HepG2 (cell line): ENCODE results near the gene CKAP5. TPM values are rescaled to one million over a fixed set of nuclear protein-coding genes. Genes with fewer than 3 reads are reported as not detected.

ENCODE experiments used
- AGO2 ChIP-seq: fragments of 200-400 bp; formaldehyde crosslinking; optimal IDR thresholded peaks from 2 replicates; pipeline ENCODE3; 2017; ENCODE audit warnings: mild to moderate bottlenecking, low read depth, low read length, moderate library complexity
- BRD4 ChIP-seq: sonication (generic); formaldehyde crosslinking; IDR thresholded peaks from 2 replicates; pipeline ENCODE4 v1.4.0; 2020; ENCODE audit warnings: missing genetic modification reagents
- CHD4 ChIP-seq: fragments of 200-600 bp; sonication (generic); IDR thresholded peaks from 2 replicates; pipeline ENCODE4 v1.7.0; 2017; ENCODE audit warnings: mild to moderate bottlenecking, low read length, borderline replicate concordance
- HDAC6 ChIP-seq: fragments of 200-600 bp; sonication (generic); IDR thresholded peaks from 2 replicates; pipeline ENCODE4 v1.7.0; 2017; ENCODE audit warnings: mild to moderate bottlenecking, antibody characterized with exemption, low read length, low read depth
- HNRNPUL1 ChIP-seq: fragments of 200-400 bp; formaldehyde crosslinking; IDR thresholded peaks from 2 replicates; pipeline ENCODE4 v1.6.1; 2017; ENCODE audit warnings: low read depth, mild to moderate bottlenecking, low read length, moderate library complexity
- JUND ChIP-seq: sonication (generic); formaldehyde crosslinking; IDR thresholded peaks from 2 replicates; pipeline ENCODE4 v1.8.0; 2022; ENCODE audit warnings: mild to moderate bottlenecking, missing genetic modification reagents
- KAT2B ChIP-seq: fragments of 150-350 bp; IDR thresholded peaks from 2 replicates; pipeline ENCODE4 v1.6.1; 2014; ENCODE audit warnings: low read depth, low read length, borderline replicate concordance
- NCOA1 ChIP-seq: sonication (generic); formaldehyde crosslinking; IDR thresholded peaks from 2 replicates; pipeline ENCODE4 v1.9.0; 2021; ENCODE audit warnings: missing genetic modification reagents
- NRL ChIP-seq: sonication (generic); formaldehyde crosslinking; IDR thresholded peaks from 2 replicates; pipeline ENCODE4 v1.5.0; 2020; ENCODE audit warnings: missing genetic modification reagents, mild to moderate bottlenecking, moderate library complexity, borderline replicate concordance
- PAF1 ChIP-seq: IDR thresholded peaks from 2 replicates; pipeline ENCODE4 v1.6.1; 2016; ENCODE audit warnings: missing genetic modification reagents, missing compliant biosample characterization
- POLR2G ChIP-seq: fragments of 200-400 bp; formaldehyde crosslinking; IDR thresholded peaks from 2 replicates; pipeline ENCODE4 v1.6.1; 2018; ENCODE audit warnings: mild to moderate bottlenecking, low read depth, low read length, moderate library complexity
- RBFOX2 ChIP-seq: fragments of 200-400 bp; formaldehyde crosslinking; IDR thresholded peaks from 2 replicates; pipeline ENCODE4 v1.6.1; 2017; ENCODE audit warnings: low read depth, mild to moderate bottlenecking, low read length
- SRY ChIP-seq: sonication (generic); formaldehyde crosslinking; IDR thresholded peaks from 2 replicates; pipeline ENCODE4 v1.8.0; 2022; ENCODE audit warnings: mild to moderate bottlenecking, missing genetic modification reagents
- TBX2 ChIP-seq: sonication (generic); formaldehyde crosslinking; IDR thresholded peaks from 2 replicates; pipeline ENCODE4 v1.5.0; 2020; ENCODE audit warnings: missing genetic modification reagents, mild to moderate bottlenecking, borderline replicate concordance
- ZFP36L1 ChIP-seq: sonication (generic); formaldehyde crosslinking; IDR thresholded peaks from 2 replicates; pipeline ENCODE4 v1.8.0; 2022; ENCODE audit warnings: mild to moderate bottlenecking, missing genetic modification reagents, moderate library complexity
- ZNF263 ChIP-seq: sonication (generic); formaldehyde crosslinking; IDR thresholded peaks from 2 replicates; pipeline ENCODE4 v1.4.0; 2020; ENCODE audit warnings: missing genetic modification reagents
- polyA plus RNA-seq, 8 experiments: library from polyadenylated mRNA; depleted of rRNA in 3 of 8; stranded (reverse) in 7 of 8; unstranded in 1 of 8; fragments of >200 nt; fragmentation: Illumina TruSeq in 4 of 8; extraction: Trizol in 4 of 8; gene quantifications; 2 replicates each; pipeline versions ENCODE4 v1.2.1 to v1.2.3, GENCODE V29; 2011 to 2016; ENCODE audit warnings: low read depth in 4 of 8, missing spikeins in 1 of 8, mixed read lengths in 1 of 8; ENCODE audit not compliant: insufficient read depth in 1 of 8
- total RNA-seq, 5 experiments: library from RNA; depleted of rRNA; stranded (reverse); fragments of >200 nt; fragmentation: Illumina TruSeq; extraction: Trizol; gene quantifications; 2 replicates each; pipeline ENCODE4 v1.2.3, GENCODE V29; 2016; ENCODE audit warnings: low read depth in 1 of 5
- TF ChIP-seq, protein P1 (sequence below): sonication (generic); formaldehyde crosslinking; IDR thresholded peaks from 2 replicates; pipeline ENCODE4 v1.4.0; 2020; ENCODE audit warnings: mild to moderate bottlenecking, missing genetic modification reagents, borderline replicate concordance
- TF ChIP-seq, protein P2 (sequence below): sonication (generic); formaldehyde crosslinking; IDR thresholded peaks from 2 replicates; pipeline ENCODE4 v1.4.0; 2020; ENCODE audit warnings: missing genetic modification reagents, borderline replicate concordance
- TF ChIP-seq, protein P3 (sequence below): sonication (generic); formaldehyde crosslinking; IDR thresholded peaks from 2 replicates; pipeline ENCODE4 v1.5.1; 2020; ENCODE audit warnings: missing genetic modification reagents, mild to moderate bottlenecking, borderline replicate concordance

Gene CKAP5
- total and polyA plus RNA-seq, 2 of the 13 experiments (the other 11 are each of a cell fraction or from before 2014, with no cell fraction given): 79.2 to 103 TPM

DNA sequence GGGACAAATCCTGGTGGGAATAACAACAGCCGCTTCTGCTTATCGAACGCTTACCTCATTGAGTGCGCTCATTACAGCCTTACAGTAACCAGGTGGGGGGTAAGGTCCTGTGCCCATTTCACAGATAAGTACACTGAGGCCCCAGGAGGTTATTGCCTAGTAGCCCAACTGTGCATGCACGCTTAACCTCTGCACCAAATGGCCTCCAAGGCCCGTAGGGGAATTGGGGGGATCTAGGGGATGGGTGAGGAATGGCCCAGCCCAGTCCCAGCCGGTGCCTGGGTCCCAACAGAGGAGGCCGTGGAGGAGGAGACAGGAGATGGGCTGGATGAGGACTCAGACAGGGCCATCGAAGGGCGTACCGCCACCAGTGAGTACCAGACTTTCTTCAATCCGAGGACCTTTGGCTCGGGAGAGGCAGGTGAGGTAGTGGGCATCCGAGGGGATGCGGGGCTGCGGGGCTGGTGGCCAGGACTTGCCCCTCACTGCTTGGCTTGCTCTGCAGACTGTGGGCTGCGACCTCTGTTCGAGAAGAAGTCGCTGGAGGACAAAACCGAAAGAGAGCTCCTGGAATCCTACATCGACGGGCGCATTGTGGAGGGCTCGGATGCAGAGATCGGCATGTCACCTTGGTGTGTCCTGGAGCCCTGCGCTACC is 119.7 kb downstream of the CKAP5 start (continued):
- TF ChIP-seq, protein P1, sequence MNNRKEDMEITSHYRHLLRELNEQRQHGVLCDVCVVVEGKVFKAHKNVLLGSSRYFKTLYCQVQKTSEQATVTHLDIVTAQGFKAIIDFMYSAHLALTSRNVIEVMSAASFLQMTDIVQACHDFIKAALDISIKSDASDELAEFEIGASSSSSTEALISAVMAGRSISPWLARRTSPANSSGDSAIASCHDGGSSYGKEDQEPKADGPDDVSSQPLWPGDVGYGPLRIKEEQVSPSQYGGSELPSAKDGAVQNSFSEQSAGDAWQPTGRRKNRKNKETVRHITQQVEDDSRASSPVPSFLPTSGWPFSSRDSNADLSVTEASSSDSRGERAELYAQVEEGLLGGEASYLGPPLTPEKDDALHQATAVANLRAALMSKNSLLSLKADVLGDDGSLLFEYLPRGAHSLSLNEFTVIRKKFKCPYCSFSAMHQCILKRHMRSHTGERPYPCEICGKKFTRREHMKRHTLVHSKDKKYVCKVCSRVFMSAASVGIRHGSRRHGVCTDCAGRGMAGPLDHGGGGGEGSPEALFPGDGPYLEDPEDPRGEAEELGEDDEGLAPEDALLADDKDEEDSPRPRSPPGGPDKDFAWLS (CRISPR knock-in tag): no peak
- TF ChIP-seq, protein P2, sequence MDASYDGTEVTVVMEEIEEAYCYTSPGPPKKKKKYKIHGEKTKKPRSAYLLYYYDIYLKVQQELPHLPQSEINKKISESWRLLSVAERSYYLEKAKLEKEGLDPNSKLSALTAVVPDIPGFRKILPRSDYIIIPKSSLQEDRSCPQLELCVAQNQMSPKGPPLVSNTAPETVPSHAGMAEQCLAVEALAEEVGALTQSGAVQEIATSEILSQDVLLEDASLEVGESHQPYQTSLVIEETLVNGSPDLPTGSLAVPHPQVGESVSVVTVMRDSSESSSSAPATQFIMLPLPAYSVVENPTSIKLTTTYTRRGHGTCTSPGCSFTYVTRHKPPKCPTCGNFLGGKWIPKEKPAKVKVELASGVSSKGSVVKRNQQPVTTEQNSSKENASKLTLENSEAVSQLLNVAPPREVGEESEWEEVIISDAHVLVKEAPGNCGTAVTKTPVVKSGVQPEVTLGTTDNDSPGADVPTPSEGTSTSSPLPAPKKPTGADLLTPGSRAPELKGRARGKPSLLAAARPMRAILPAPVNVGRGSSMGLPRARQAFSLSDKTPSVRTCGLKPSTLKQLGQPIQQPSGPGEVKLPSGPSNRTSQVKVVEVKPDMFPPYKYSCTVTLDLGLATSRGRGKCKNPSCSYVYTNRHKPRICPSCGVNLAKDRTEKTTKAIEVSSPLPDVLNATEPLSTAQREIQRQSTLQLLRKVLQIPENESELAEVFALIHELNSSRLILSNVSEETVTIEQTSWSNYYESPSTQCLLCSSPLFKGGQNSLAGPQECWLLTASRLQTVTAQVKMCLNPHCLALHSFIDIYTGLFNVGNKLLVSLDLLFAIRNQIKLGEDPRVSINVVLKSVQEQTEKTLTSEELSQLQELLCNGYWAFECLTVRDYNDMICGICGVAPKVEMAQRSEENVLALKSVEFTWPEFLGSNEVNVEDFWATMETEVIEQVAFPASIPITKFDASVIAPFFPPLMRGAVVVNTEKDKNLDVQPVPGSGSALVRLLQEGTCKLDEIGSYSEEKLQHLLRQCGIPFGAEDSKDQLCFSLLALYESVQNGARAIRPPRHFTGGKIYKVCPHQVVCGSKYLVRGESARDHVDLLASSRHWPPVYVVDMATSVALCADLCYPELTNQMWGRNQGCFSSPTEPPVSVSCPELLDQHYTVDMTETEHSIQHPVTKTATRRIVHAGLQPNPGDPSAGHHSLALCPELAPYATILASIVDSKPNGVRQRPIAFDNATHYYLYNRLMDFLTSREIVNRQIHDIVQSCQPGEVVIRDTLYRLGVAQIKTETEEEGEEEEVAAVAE (CRISPR knock-in tag): 0 out of 2 replicates have a peak, but pooled peaks have one; percentile 19
- TF ChIP-seq HDAC6 (no peak), ZFP36L1 (CRISPR knock-in tag) (no peak), ZNF263 (no peak), AGO2 (peak; percentile 90), RBFOX2 (peak; percentile 50), KAT2B (no peak), SRY (CRISPR knock-in tag) (0 out of 2 replicates have a peak, but pooled peaks have one; percentile 22), JUND (no peak), BRD4 (CRISPR knock-in tag) (no peak), TBX2 (CRISPR knock-in tag) (no peak), CHD4 (no peak), HNRNPUL1 (no peak), NCOA1 (CRISPR knock-in tag) (no peak), PAF1 (CRISPR knock-in tag) (no peak), NRL (peak; percentile 2; the same call in 1 of the 2 replicates), POLR2G (0 out of 2 replicates have a peak, but pooled peaks have one; percentile 15)
- TF ChIP-seq, protein P3, sequence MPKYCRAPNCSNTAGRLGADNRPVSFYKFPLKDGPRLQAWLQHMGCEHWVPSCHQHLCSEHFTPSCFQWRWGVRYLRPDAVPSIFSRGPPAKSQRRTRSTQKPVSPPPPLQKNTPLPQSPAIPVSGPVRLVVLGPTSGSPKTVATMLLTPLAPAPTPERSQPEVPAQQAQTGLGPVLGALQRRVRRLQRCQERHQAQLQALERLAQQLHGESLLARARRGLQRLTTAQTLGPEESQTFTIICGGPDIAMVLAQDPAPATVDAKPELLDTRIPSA: no peak
